ENCODE results near the gene SPINK2. TPM values are rescaled to one million over a fixed set of nuclear protein-coding genes. Genes with fewer than 3 reads are reported as not detected.

The SPINK2 gene
- total RNA-seq, 1 donor from 2014 or later: not detected

- no peak overlapping the region for H3K4me3 ChIP-seq
- H3K27me3 ChIP-seq: no peaks in the 10 kb centered on the region
- no peak overlapping the region for H3K27ac ChIP-seq
- no peak for ATAC-seq
- DNase-seq: no peak
- no peak for TF ChIP-seq CTCF (IDR thresholded peaks at IDR 0.05)
- no peaks in the 10 kb centered on the region for H3K36me3 ChIP-seq
- H3K4me1 ChIP-seq: peaks cover 26% of the 10 kb centered on the region
- intact Hi-C loops (cut with DNase I): no loop called here
- H3K9me3 ChIP-seq: no peaks in the 10 kb centered on the region
Measured at GRCh38 chr4:56760183-56760582, 61.3 kb downstream of the SPINK2 start.

Other genes with a start within 250 kb of the SPINK2 start
- 520 TPM for gene HOPX, start 140.4 kb downstream of the SPINK2 start, total RNA-seq
- 39.0 TPM for gene REST, start 86.2 kb upstream of the SPINK2 start, total RNA-seq
- 14.5 TPM for gene NOA1, start 155.9 kb upstream of the SPINK2 start, total RNA-seq
- gene POLR2B, start 157.2 kb upstream of the SPINK2 start, total RNA-seq: 65.8 TPM

Data from upper lobe of right lung (tissue), 1 donor.